Hepatocyte (in vitro differentiated cells): ENCODE results near the gene EPHA6.

Experiments used
- CTCF ChIP-seq: fragments of 200-600 bp; sonication (generic); IDR thresholded peaks from 2 replicates; pipeline ENCODE4 v1.5.1; 2016; ENCODE audit warnings: antibody characterized with exemption, mild to moderate bottlenecking; ENCODE audit not compliant: poor library complexity
- EZH2 ChIP-seq: fragments of 200-600 bp; sonication (generic); IDR thresholded peaks from 2 replicates; pipeline ENCODE4 v1.6.1; 2016; ENCODE audit warnings: antibody characterized with exemption, mild to moderate bottlenecking, borderline replicate concordance

GRCh38 chr3:97485206-97485605 is 670.8 kb downstream of the EPHA6 start:
- no peak for TF ChIP-seq CTCF
- TF ChIP-seq EZH2, result no peak
